Keratinocyte (primary cell): ENCODE measurements around the gene ARFIP1. TPM values are rescaled to one million over a fixed set of nuclear protein-coding genes. Genes with fewer than 3 reads are reported as not detected.

Source experiments
- DNase-seq: peaks from one replicate; pipeline ENCODE4 v3.0.0-alpha.2; 2011; ENCODE audit warnings: low read depth, missing footprints, low spot score
- FAIRE-seq: peaks from 2 replicates; lab custom pipeline; 2011; peaks lifted over from hg19 to GRCh38; lab: Jason Lieb, UNC
- H2AFZ ChIP-seq: 2 replicates; pipeline ENCODE4 v1.6.0; 2012; ENCODE audit warnings: low read length, control low read depth, inconsistent platforms; ENCODE audit not compliant: control insufficient read depth
- H3K27ac ChIP-seq: 2 replicates; pipeline ENCODE4 v1.5.1; 2011; ENCODE audit warnings: low read length; ENCODE audit not compliant: control insufficient read depth, insufficient read depth
- H3K27me3 ChIP-seq: 3 replicates; pipeline ENCODE4 v1.6.0; 2011; ENCODE audit warnings: low read length; ENCODE audit not compliant: control insufficient read depth, insufficient read depth; ENCODE audit errors: extremely low read depth
- H3K36me3 ChIP-seq, 2 experiments: 2 replicates in 1 of 2; 3 replicates in 1 of 2; pipeline ENCODE4 v1.5.1; 2011; ENCODE audit warnings: low read length in 2 of 2, mild to moderate bottlenecking in 1 of 2; ENCODE audit not compliant: control insufficient read depth in 2 of 2, insufficient read depth in 2 of 2; ENCODE audit errors: extremely low read depth in 1 of 2
- H3K4me1 ChIP-seq: 3 replicates; pipeline ENCODE4 v1.5.1; 2011; ENCODE audit warnings: low read length; ENCODE audit not compliant: control insufficient read depth, insufficient read depth; ENCODE audit errors: extremely low read depth
- H3K4me2 ChIP-seq: 3 replicates; pipeline ENCODE4 v1.6.0; 2011; ENCODE audit warnings: low read depth, low read length; ENCODE audit not compliant: control insufficient read depth, insufficient read depth; ENCODE audit errors: extremely low read depth
- H3K4me3 ChIP-seq, 3 experiments: fragments of 200-600 bp in 1 of 3; sonication (generic) in 1 of 3; 2 replicates in 2 of 3; 3 replicates in 1 of 3; pipeline ENCODE4 v1.5.1; 2011 to 2016; ENCODE audit warnings: low read length in 3 of 3, mild to moderate bottlenecking in 3 of 3, control low read depth in 2 of 3, inconsistent platforms in 1 of 3, low read depth in 1 of 3, mixed read lengths in 1 of 3, mixed run types in 1 of 3, moderate library complexity in 1 of 3; ENCODE audit not compliant: control insufficient read depth in 2 of 3, insufficient read depth in 2 of 3; ENCODE audit errors: extremely low read depth in 1 of 3
- H3K79me2 ChIP-seq: 2 replicates; pipeline ENCODE4 v1.6.0; 2012; ENCODE audit warnings: low read length; ENCODE audit not compliant: control insufficient read depth, insufficient read depth
- H3K9ac ChIP-seq: 3 replicates; pipeline ENCODE4 v1.6.0; 2011; ENCODE audit warnings: low read length; ENCODE audit not compliant: control insufficient read depth, insufficient read depth; ENCODE audit errors: extremely low read depth
- H3K9me1 ChIP-seq: 3 replicates; pipeline ENCODE4 v1.6.0; 2011; ENCODE audit warnings: low read length; ENCODE audit not compliant: control insufficient read depth, insufficient read depth; ENCODE audit errors: extremely low read depth
- H3K9me3 ChIP-seq: 2 replicates; pipeline ENCODE4 v1.5.1; 2012; ENCODE audit warnings: low read depth, low read length; ENCODE audit not compliant: control insufficient read depth
- H4K20me1 ChIP-seq: 3 replicates; pipeline ENCODE4 v1.6.0; 2011; ENCODE audit warnings: low read length; ENCODE audit not compliant: control insufficient read depth, insufficient read depth; ENCODE audit errors: extremely low read depth
- CTCF ChIP-seq, 3 experiments: IDR thresholded peaks in 1 of 3; conservative IDR thresholded peaks in 1 of 3; optimal IDR thresholded peaks in 1 of 3; 2 replicates in 2 of 3; 3 replicates in 1 of 3; pipeline versions ENCODE3 to v1.5.1; 2011; ENCODE audit warnings: low read length in 3 of 3, mild to moderate bottlenecking in 3 of 3, moderate library complexity in 2 of 3, control low read depth in 1 of 3, inconsistent platforms in 1 of 3; ENCODE audit not compliant: insufficient read depth in 2 of 3; ENCODE audit errors: extremely low read depth in 1 of 3
- EZH2 ChIP-seq: IDR thresholded peaks from one replicate; pipeline ENCODE4 v1.6.1; 2012; ENCODE audit warnings: inconsistent platforms, mild to moderate bottlenecking, low read length, moderate library complexity
- dilution Hi-C: fragments of 300-500 bp; cut with MboI; formaldehyde crosslinking; loops from one replicate; pipeline ENCODE4 v1.7.0; 2020; ENCODE audit warnings: low sequenced_read_pairs; ENCODE audit not compliant: extremely low pct_ligation_motif_present
- polyA plus RNA-seq, 5 experiments: library from polyadenylated mRNA; depleted of rRNA in 3 of 5; stranded (reverse) in 3 of 5; stranded (forward) in 1 of 5; unstranded in 1 of 5; fragments of >200 nt; gene quantifications; 1 replicate in 1 of 5; 2 replicates in 3 of 5; 3 replicates in 1 of 5; pipeline versions ENCODE4 v1.2.1 to v1.2.3, GENCODE V29; 2011 to 2012; ENCODE audit warnings: missing spikeins in 2 of 5, low read depth in 1 of 5, low replicate concordance in 1 of 5

ARFIP1 gene
- polyA plus RNA-seq, 1 donor (not counting 4 experiments of a cell fraction or from before 2014, with no cell fraction given): 44.4 TPM

GRCh38 chr4:152795891-152796290 is 16.1 kb downstream of the ARFIP1 start:
- DNase-seq (no peak), FAIRE-seq (no peak)
- Histone ChIP-seq H3K9me1 (no peaks in the 10 kb centered on the region), H3K27me3 (no peaks in the 10 kb centered on the region), H3K4me1 (no peaks in the 10 kb centered on the region), H3K9me3 (no peaks in the 10 kb centered on the region), H4K20me1 (no peaks in the 10 kb centered on the region), H3K9ac (no peak overlapping the region), H3K4me2 (no peak overlapping the region), H3K79me2 (peaks cover 43% of the 10 kb centered on the region), H2AFZ (no peak overlapping the region), H3K27ac (no peak overlapping the region), H3K4me3 (no peak overlapping the region), H3K36me3 (no peaks in the 10 kb centered on the region)
- dilution Hi-C loops: no loop called here
- TF ChIP-seq EZH2 (no peak), CTCF (optimal IDR thresholded peaks at IDR 0.05 in 1 of 3, IDR thresholded peaks at IDR 0.05 in 1 of 3, conservative IDR thresholded peaks at IDR 0.05 in 1 of 3; ENCODE audit: extremely low read depth in 1 of 3, insufficient read depth in 2 of 3, low read length in 3 of 3) (no peak)

- no peaks in the 10 kb centered on the region for H3K27me3 ChIP-seq
- no peak overlapping the region for H2AFZ ChIP-seq
- no peak overlapping the region for H3K4me3 ChIP-seq
- no peak overlapping the region for H3K27ac ChIP-seq
- H3K4me2 ChIP-seq: no peak overlapping the region
- no peaks in the 10 kb centered on the region for H3K36me3 ChIP-seq
- dilution Hi-C loops: no loop called here
- DNase-seq (no peak), FAIRE-seq (no peak)
- H3K79me2 ChIP-seq: peaks cover 33% of the 10 kb centered on the region
- no peaks in the 10 kb centered on the region for H3K9me3 ChIP-seq
- no peaks in the 10 kb centered on the region for H3K9me1 ChIP-seq
- TF ChIP-seq EZH2: no peak
- TF ChIP-seq CTCF (optimal IDR thresholded peaks at IDR 0.05 in 1 of 3, IDR thresholded peaks at IDR 0.05 in 1 of 3, conservative IDR thresholded peaks at IDR 0.05 in 1 of 3; ENCODE audit: extremely low read depth in 1 of 3, insufficient read depth in 2 of 3, low read length in 3 of 3): no peak
- H3K4me1 ChIP-seq: peaks cover 9% of the 10 kb centered on the region
- H3K9ac ChIP-seq: no peak overlapping the region
- peaks cover 2% of the 10 kb centered on the region for H4K20me1 ChIP-seq
Measured at GRCh38 chr4:152803541-152803940, 23.8 kb downstream of the ARFIP1 start.
